HCT116 (cell line): Measurements from ENCODE around the gene LAMB4. TPM values are rescaled to one million over a fixed set of nuclear protein-coding genes. Genes with fewer than 3 reads are reported as not detected.

Experiments
- ATAC-seq: fragments of 200-7000 bp; cut with Tn5 transposase; 2 replicates; pipeline ENCODE4 v1.9.1; 2020; ENCODE audit warnings: mild to moderate bottlenecking, moderate library complexity
- BruUV-seq: library from RNA; stranded (reverse); fragments of 400-500 nt; replicated peaks from 2 replicates; lab custom pipeline; 2021; lab: Mats Ljungman, UMichigan
- CTCF ChIA-PET: fragments of 300-600 bp; sonication (Branson Sonifier 250); formaldehyde crosslinking; loops from one replicate; lab custom pipeline; 2021; ENCODE audit warnings: antibody characterized with exemption; lab: Charles Lee
- POLR2A ChIA-PET: fragments of 300-600, 350-600 bp; sonication (Branson Sonifier 250); formaldehyde crosslinking; loops from one replicate; lab custom pipeline; 2021; ENCODE audit warnings: antibody characterized with exemption; lab: Charles Lee
- RAD21 ChIA-PET, 2 experiments: fragments of 300-600 bp; sonication (Branson Sonifier 250); formaldehyde crosslinking; loops; one replicate each; lab custom pipeline; 2023; ENCODE audit warnings: low total read pairs in 2 of 2; ENCODE audit not compliant: uncharacterized antibody in 2 of 2, unreplicated experiment in 2 of 2, low non-redundant PET in 1 of 2; lab: Charles Lee
- DNase-seq: peaks from one replicate; pipeline ENCODE4 v3.0.0-alpha.2; 2010; ENCODE audit warnings: low read depth, low spot score
- H2AFZ ChIP-seq: fragments of 200-600 bp; shearing (Covaris generic), sonication (generic); 2 replicates; pipeline ENCODE4 v1.6.1; 2017; ENCODE audit warnings: low read depth, mixed run types, mixed read lengths, antibody characterized with exemption, low read length; ENCODE audit not compliant: poor library complexity, severe bottlenecking
- H3K27ac ChIP-seq: 2 replicates; pipeline ENCODE4 v1.5.1; 2012; ENCODE audit warnings: low read depth, low read length
- H3K27me3 ChIP-seq: fragments of 200-600 bp; sonication (generic); 2 replicates; pipeline ENCODE4 v1.6.1; 2016; ENCODE audit warnings: mixed run types, low read length, mixed read lengths; ENCODE audit not compliant: insufficient read depth
- H3K36me3 ChIP-seq, 2 experiments: fragments of 200-500 bp in 1 of 2; fragments of 200-600 bp in 1 of 2; sonication (Bioruptor generic) in 1 of 2; sonication (generic) in 1 of 2; 2 replicates each; pipeline versions ENCODE4 v1.5.1 to v1.6.1; 2014 to 2016; ENCODE audit warnings: low read length in 2 of 2, inconsistent platforms in 1 of 2, mixed read lengths in 1 of 2, mixed run types in 1 of 2; ENCODE audit not compliant: insufficient read depth in 2 of 2, control insufficient read depth in 1 of 2
- H3K4me1 ChIP-seq, 2 experiments: fragments of 200-600 bp in 1 of 2; sonication (generic) in 1 of 2; 2 replicates each; pipeline versions ENCODE4 v1.5.1 to v1.6.1; 2012 to 2017; ENCODE audit warnings: low read length in 2 of 2, inconsistent platforms in 1 of 2, mild to moderate bottlenecking in 1 of 2, mixed read lengths in 1 of 2, mixed run types in 1 of 2, moderate library complexity in 1 of 2; ENCODE audit not compliant: insufficient read depth in 2 of 2, control insufficient read depth in 1 of 2
- H3K4me2 ChIP-seq: fragments of 200-600 bp; sonication (generic); 2 replicates; pipeline ENCODE4 v1.6.1; 2017; ENCODE audit warnings: mixed run types, low read length, mixed read lengths
- H3K4me3 ChIP-seq, 2 experiments: fragments of 200-600 bp in 1 of 2; sonication (generic) in 1 of 2; replicated peaks in 1 of 2; 2 replicates each; pipeline ENCODE4 v1.5.1; 2011 to 2016; ENCODE audit warnings: low read length in 2 of 2, control low read depth in 1 of 2, low read depth in 1 of 2, mild to moderate bottlenecking in 1 of 2, mixed read lengths in 1 of 2, mixed run types in 1 of 2
- H3K79me2 ChIP-seq: fragments of 200-600 bp; sonication (generic); 2 replicates; pipeline ENCODE4 v1.6.1; 2017; ENCODE audit warnings: mild to moderate bottlenecking, mixed run types, low read length, moderate library complexity, mixed read lengths; ENCODE audit not compliant: insufficient read depth
- H3K9ac ChIP-seq: fragments of 200-600 bp; sonication (generic); 2 replicates; pipeline ENCODE4 v1.6.1; 2016; ENCODE audit warnings: low read length, mixed read lengths
- H3K9me2 ChIP-seq: fragments of 200-600 bp; sonication (generic), shearing (Covaris generic); 2 replicates; pipeline ENCODE4 v1.6.1; 2017; ENCODE audit warnings: mixed run types, mild to moderate bottlenecking, moderate library complexity; ENCODE audit not compliant: insufficient read depth
- H3K9me3 ChIP-seq, 2 experiments: fragments of 200-500 bp in 1 of 2; fragments of 200-600 bp in 1 of 2; sonication (Bioruptor generic) in 1 of 2; sonication (generic) in 1 of 2; 2 replicates each; pipeline ENCODE4 v1.6.1; 2014 to 2017; ENCODE audit warnings: low read length in 2 of 2, mixed read lengths in 2 of 2, inconsistent platforms in 1 of 2, low read depth in 1 of 2, mild to moderate bottlenecking in 1 of 2, mixed run types in 1 of 2, moderate library complexity in 1 of 2; ENCODE audit not compliant: control insufficient read depth in 1 of 2, insufficient read depth in 1 of 2
- H4K20me1 ChIP-seq: fragments of 200-600 bp; sonication (generic), shearing (Covaris generic); 2 replicates; pipeline ENCODE4 v1.6.1; 2017; ENCODE audit warnings: mixed run types, mild to moderate bottlenecking, moderate library complexity; ENCODE audit not compliant: insufficient read depth
- CEBPB ChIP-seq: IDR thresholded peaks from 2 replicates; pipeline ENCODE4 v1.6.1; 2012; ENCODE audit warnings: low read depth
- CTCF ChIP-seq, 3 experiments: fragments of 200-600 bp in 1 of 3; sonication (generic) in 1 of 3; IDR thresholded peaks in 2 of 3; conservative IDR thresholded peaks in 1 of 3; 2 replicates each; pipeline ENCODE4 v1.5.1; 2012 to 2017; ENCODE audit warnings: low read depth in 2 of 3, low read length in 2 of 3, antibody characterized with exemption in 1 of 3, borderline replicate concordance in 1 of 3, control low read depth in 1 of 3, mild to moderate bottlenecking in 1 of 3, mixed read lengths in 1 of 3, mixed run types in 1 of 3, moderate library complexity in 1 of 3; ENCODE audit not compliant: insufficient read depth in 1 of 3
- EGR1 ChIP-seq: IDR thresholded peaks from 2 replicates; pipeline ENCODE4 v1.6.1; 2012; ENCODE audit warnings: low read depth
- ELF1 ChIP-seq: IDR thresholded peaks from 2 replicates; pipeline ENCODE4 v1.6.1; 2012; ENCODE audit warnings: low read depth, borderline replicate concordance
- JUND ChIP-seq: IDR thresholded peaks from 2 replicates; pipeline ENCODE4 v1.6.1; 2012
- POLR2A ChIP-seq: IDR thresholded peaks from 2 replicates; pipeline ENCODE4 v1.7.0; 2011; ENCODE audit warnings: borderline replicate concordance; ENCODE audit not compliant: insufficient read depth, insufficient read length; ENCODE audit errors: extremely low read depth
- SIN3A ChIP-seq: IDR thresholded peaks from 2 replicates; pipeline ENCODE4 v1.6.1; 2012; ENCODE audit warnings: low read depth
- TCF7L2 ChIP-seq: IDR thresholded peaks from 2 replicates; pipeline ENCODE4 v1.7.0; 2011; ENCODE audit warnings: borderline replicate concordance, inconsistent platforms; ENCODE audit not compliant: insufficient read depth, insufficient read length; ENCODE audit errors: extremely low read depth
- intact Hi-C: fragments of 100-400 bp; cut with micrococcal nuclease; formaldehyde crosslinking; loops from 2 replicates; pipeline ENCODE4 v1.10.0; 2022
- total RNA-seq: library from RNA; stranded (reverse); gene quantifications from one replicate; pipeline ENCODE4 v1.2.1, GENCODE V29; 2021; ENCODE audit not compliant: unreplicated experiment

The LAMB4 gene
- total RNA-seq, 1 experiment from 2014 or later = not detected

- no peak for TF ChIP-seq TCF7L2
- no peak for TF ChIP-seq EGR1
Measured at GRCh38 chr7:108096996-108097395, 33.2 kb downstream of the LAMB4 start (continued).

- BruUV-seq = no TSS peak
- ChIA-PET CTCF (no interaction called here), POLR2A (no interaction called here), RAD21 (no interaction called here)
- intact Hi-C loops = no loop called here
- Histone ChIP-seq H3K9me3 (no peaks in the 10 kb centered on the region), H3K4me2 (no peak overlapping the region), H3K36me3 (no peaks in the 10 kb centered on the region), H3K27me3 (no peaks in the 10 kb centered on the region), H3K9me2 (no peaks in the 10 kb centered on the region), H3K9ac (no peak overlapping the region), H3K4me1 (no peaks in the 10 kb centered on the region), H3K27ac (no peak overlapping the region), H4K20me1 (no peaks in the 10 kb centered on the region), H3K79me2 (no peaks in the 10 kb centered on the region), H2AFZ (no peak overlapping the region), H3K4me3 (no peak overlapping the region)
- ATAC-seq (peak; percentile 44; the same call in 1 of the 2 replicates), DNase-seq (no peak)
- TF ChIP-seq SIN3A (no peak), JUND (no peak), CTCF (IDR thresholded peaks at IDR 0.05 in 2 of 3, conservative IDR thresholded peaks at IDR 0.05 in 1 of 3; ENCODE audit: borderline replicate concordance in 1 of 3, insufficient read depth in 1 of 3, low read depth in 2 of 3, low read length in 2 of 3) (no peak), POLR2A (no peak), CEBPB (no peak), ELF1 (no peak)
Measured at GRCh38 chr7:108094933-108095710, 35.0 kb downstream of the LAMB4 start.
